ENCODE data around the gene USP37.

DNA sequence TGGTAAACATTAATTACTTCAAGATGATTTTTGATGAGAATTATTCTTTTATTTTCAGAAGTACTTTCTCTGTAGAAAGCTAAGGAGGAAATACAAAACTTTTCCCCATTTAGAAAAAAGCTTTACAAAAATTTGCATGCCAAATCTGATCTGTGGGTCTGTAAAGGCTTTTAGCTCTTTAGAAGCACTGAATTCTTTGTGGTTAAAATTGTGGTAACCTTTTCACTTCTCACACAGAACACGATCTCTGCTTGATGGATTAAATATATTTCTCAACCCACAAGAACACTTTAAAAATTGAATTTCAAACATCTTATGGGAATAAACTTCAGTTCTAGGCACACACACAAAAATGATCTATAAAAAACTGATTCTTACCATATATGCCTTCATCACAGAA is 85.5 kb downstream of the USP37 start:
- no peak for TF ChIP-seq CTCF (IDR thresholded peaks at IDR 0.05; ENCODE audit: borderline replicate concordance, extremely low read depth, low read length, poor library complexity, severe bottlenecking)
- no peak for TF ChIP-seq EZH2 (IDR thresholded peaks at IDR 0.05; ENCODE audit: borderline replicate concordance, low read depth, low read length, severe bottlenecking)

All from DND-41 (cell line).